ENCODE data around the gene PPM1G.

DNA sequence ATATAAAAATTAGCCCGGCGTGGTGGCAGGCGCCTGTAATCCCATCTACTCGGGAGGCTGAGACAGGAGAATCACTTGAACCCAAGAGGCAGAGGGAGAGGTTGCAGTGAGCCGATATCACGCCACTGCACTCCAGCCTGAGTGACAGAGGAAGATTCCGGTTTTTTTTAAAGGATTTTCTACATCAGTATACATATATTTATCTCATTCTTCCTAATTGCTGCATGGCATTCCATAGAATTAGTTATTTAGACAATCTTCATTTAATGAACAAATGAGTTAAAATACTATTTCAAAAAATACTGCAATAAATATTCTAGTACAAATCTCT is 54.8 kb downstream of the PPM1G start:
- TF ChIP-seq, protein P1, sequence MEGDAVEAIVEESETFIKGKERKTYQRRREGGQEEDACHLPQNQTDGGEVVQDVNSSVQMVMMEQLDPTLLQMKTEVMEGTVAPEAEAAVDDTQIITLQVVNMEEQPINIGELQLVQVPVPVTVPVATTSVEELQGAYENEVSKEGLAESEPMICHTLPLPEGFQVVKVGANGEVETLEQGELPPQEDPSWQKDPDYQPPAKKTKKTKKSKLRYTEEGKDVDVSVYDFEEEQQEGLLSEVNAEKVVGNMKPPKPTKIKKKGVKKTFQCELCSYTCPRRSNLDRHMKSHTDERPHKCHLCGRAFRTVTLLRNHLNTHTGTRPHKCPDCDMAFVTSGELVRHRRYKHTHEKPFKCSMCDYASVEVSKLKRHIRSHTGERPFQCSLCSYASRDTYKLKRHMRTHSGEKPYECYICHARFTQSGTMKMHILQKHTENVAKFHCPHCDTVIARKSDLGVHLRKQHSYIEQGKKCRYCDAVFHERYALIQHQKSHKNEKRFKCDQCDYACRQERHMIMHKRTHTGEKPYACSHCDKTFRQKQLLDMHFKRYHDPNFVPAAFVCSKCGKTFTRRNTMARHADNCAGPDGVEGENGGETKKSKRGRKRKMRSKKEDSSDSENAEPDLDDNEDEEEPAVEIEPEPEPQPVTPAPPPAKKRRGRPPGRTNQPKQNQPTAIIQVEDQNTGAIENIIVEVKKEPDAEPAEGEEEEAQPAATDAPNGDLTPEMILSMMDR (IDR thresholded peaks at IDR 0.05) = no peak
- TF ChIP-seq POLR2A (IDR thresholded peaks at IDR 0.05) = no peak
